ENCODE measurements around the gene PYGB.

The PYGB gene

GRCh38 chr20:25269057-25269832, 21.4 kb downstream of the PYGB start:
- no peak overlapping the region for H3K4me3 ChIP-seq (ENCODE audit: low read depth, low read length)

GRCh38 chr20:25269833-25270170, 21.9 kb downstream of the PYGB start:
- no peak overlapping the region for H3K4me3 ChIP-seq (ENCODE audit: low read depth, low read length)

- H3K4me3 ChIP-seq (ENCODE audit: low read depth, low read length), result no peak overlapping the region
Measured at GRCh38 chr20:25270829-25271251, 23.0 kb downstream of the PYGB start.

- H3K4me3 ChIP-seq (ENCODE audit: low read depth, low read length), result no peak overlapping the region
Measured at GRCh38 chr20:25271486-25272222, 23.8 kb downstream of the PYGB start.

- no peak overlapping the region for H3K4me3 ChIP-seq (ENCODE audit: low read depth, low read length)
Measured at GRCh38 chr20:25272223-25273000, 24.5 kb downstream of the PYGB start.

GRCh38 chr20:25273046-25273445, 25.2 kb downstream of the PYGB start:
- no peak overlapping the region for H3K4me3 ChIP-seq (ENCODE audit: low read depth, low read length)

- no peak overlapping the region for H3K4me3 ChIP-seq (ENCODE audit: low read depth, low read length)
Measured at GRCh38 chr20:25273541-25274358, 25.9 kb downstream of the PYGB start.

GRCh38 chr20:25274481-25274880, 26.6 kb downstream of the PYGB start:
- no peak overlapping the region for H3K4me3 ChIP-seq (ENCODE audit: low read depth, low read length)

- H3K4me3 ChIP-seq (ENCODE audit: low read depth, low read length), result no peak overlapping the region
Measured at GRCh38 chr20:25274891-25275812, 27.3 kb downstream of the PYGB start.

- no peak overlapping the region for H3K4me3 ChIP-seq (ENCODE audit: low read depth, low read length)
Measured at GRCh38 chr20:25275813-25276532, 28.1 kb downstream of the PYGB start.

- H3K4me3 ChIP-seq (ENCODE audit: low read depth, low read length), result no peak overlapping the region
Measured at GRCh38 chr20:25276533-25277050, 28.7 kb downstream of the PYGB start.

GRCh38 chr20:25277051-25277801, 29.3 kb downstream of the PYGB start:
- no peak overlapping the region for H3K4me3 ChIP-seq (ENCODE audit: low read depth, low read length)

GRCh38 chr20:25277941-25278521, 30.1 kb downstream of the PYGB start:
- H3K4me3 ChIP-seq (ENCODE audit: low read depth, low read length), result no peak overlapping the region

- no peak overlapping the region for H3K4me3 ChIP-seq (ENCODE audit: low read depth, low read length)
Measured at GRCh38 chr20:25278636-25279361, 30.9 kb downstream of the PYGB start.

- H3K4me3 ChIP-seq (ENCODE audit: low read depth, low read length), result no peak overlapping the region
Measured at GRCh38 chr20:25279403-25279802, 31.5 kb downstream of the PYGB start.

- H3K4me3 ChIP-seq (ENCODE audit: low read depth, low read length), result no peak overlapping the region
Measured at GRCh38 chr20:25280051-25280573, 32.2 kb downstream of the PYGB start.

Measured in iPS-11a (cell line).